OCI-LY1 (cell line): ENCODE data around the gene TCF19.

Experiments used
- H2AFZ ChIP-seq: fragments of 200-600 bp; sonication (generic), shearing (Covaris generic); 2 replicates; pipeline ENCODE4 v1.6.0; 2014; ENCODE audit warnings: antibody characterized with exemption, mild to moderate bottlenecking, low read length
- H3F3A ChIP-seq: fragments of 200-600 bp; sonication (generic), shearing (Covaris generic); 2 replicates; pipeline ENCODE4 v1.6.0; 2014; ENCODE audit warnings: mild to moderate bottlenecking, antibody characterized with exemption, low read length, moderate library complexity; ENCODE audit not compliant: insufficient read depth
- H3K27ac ChIP-seq: fragments of 200-600 bp; sonication (generic); 2 replicates; pipeline ENCODE4 v1.5.1; 2014; ENCODE audit warnings: low read length, mixed run types, mild to moderate bottlenecking, low read depth; ENCODE audit not compliant: poor library complexity, severe bottlenecking
- H3K27me3 ChIP-seq: fragments of 200-600 bp; sonication (generic); 2 replicates; pipeline ENCODE4 v1.6.0; 2014; ENCODE audit warnings: antibody characterized with exemption, mild to moderate bottlenecking, low read length, moderate library complexity; ENCODE audit not compliant: insufficient read depth
- H3K36me3 ChIP-seq: fragments of 200-600 bp; sonication (generic); 2 replicates; pipeline ENCODE4 v1.6.1; 2014; ENCODE audit warnings: mild to moderate bottlenecking, antibody characterized with exemption, low read length, moderate library complexity, mixed read lengths; ENCODE audit not compliant: insufficient read depth
- H3K4me1 ChIP-seq: fragments of 200-600 bp; sonication (generic); 2 replicates; pipeline ENCODE4 v1.5.1; 2014; ENCODE audit warnings: mild to moderate bottlenecking, low read length, moderate library complexity; ENCODE audit not compliant: insufficient read depth, severe bottlenecking
- H3K4me2 ChIP-seq: fragments of 200-600 bp; sonication (generic), shearing (Covaris generic); 2 replicates; pipeline ENCODE4 v1.6.1; 2014; ENCODE audit warnings: low read length
- H3K4me3 ChIP-seq: fragments of 200-600 bp; sonication (generic); 2 replicates; pipeline ENCODE4 v1.5.1; 2014; ENCODE audit warnings: low read length, low read depth, mild to moderate bottlenecking, mixed read lengths; ENCODE audit not compliant: poor library complexity, severe bottlenecking
- H3K79me2 ChIP-seq: fragments of 200-600 bp; shearing (Covaris generic); 2 replicates; pipeline ENCODE4 v1.6.1; 2016; ENCODE audit warnings: mixed run types, low read length, mixed read lengths; ENCODE audit not compliant: insufficient read depth
- H3K9ac ChIP-seq: fragments of 200-600 bp; sonication (generic), shearing (Covaris generic); 2 replicates; pipeline ENCODE4 v1.6.1; 2014; ENCODE audit warnings: mild to moderate bottlenecking, low read length, mixed read lengths
- H3K9me2 ChIP-seq: fragments of 200-600 bp; sonication (generic), shearing (Covaris generic); 2 replicates; pipeline ENCODE4 v1.6.1; 2014; ENCODE audit warnings: low read depth, mild to moderate bottlenecking, low read length, mixed read lengths
- H3K9me3 ChIP-seq: fragments of 200-600 bp; shearing (Covaris generic); 2 replicates; pipeline ENCODE4 v1.6.1; 2014; ENCODE audit warnings: low read length, mixed read lengths
- H4K20me1 ChIP-seq: fragments of 200-600 bp; sonication (generic), shearing (Covaris generic); 2 replicates; pipeline ENCODE4 v1.6.0; 2016; ENCODE audit warnings: mild to moderate bottlenecking, low read length; ENCODE audit not compliant: insufficient read depth
- EZH2 ChIP-seq: fragments of 200-600 bp; sonication (generic), shearing (Covaris generic); IDR thresholded peaks from 2 replicates; pipeline ENCODE4 v1.8.0; 2017; ENCODE audit warnings: borderline replicate concordance, mixed run types, mild to moderate bottlenecking, antibody characterized with exemption, low read length, moderate library complexity, mixed read lengths
- TF ChIP-seq, protein P1 (sequence below): fragments of 200-600 bp; sonication (generic), shearing (Covaris generic); IDR thresholded peaks from 2 replicates; pipeline ENCODE4 v1.5.1; 2017; ENCODE audit warnings: mild to moderate bottlenecking, antibody characterized with exemption, low read length, moderate library complexity, mixed read lengths

Gene TCF19

DNA sequence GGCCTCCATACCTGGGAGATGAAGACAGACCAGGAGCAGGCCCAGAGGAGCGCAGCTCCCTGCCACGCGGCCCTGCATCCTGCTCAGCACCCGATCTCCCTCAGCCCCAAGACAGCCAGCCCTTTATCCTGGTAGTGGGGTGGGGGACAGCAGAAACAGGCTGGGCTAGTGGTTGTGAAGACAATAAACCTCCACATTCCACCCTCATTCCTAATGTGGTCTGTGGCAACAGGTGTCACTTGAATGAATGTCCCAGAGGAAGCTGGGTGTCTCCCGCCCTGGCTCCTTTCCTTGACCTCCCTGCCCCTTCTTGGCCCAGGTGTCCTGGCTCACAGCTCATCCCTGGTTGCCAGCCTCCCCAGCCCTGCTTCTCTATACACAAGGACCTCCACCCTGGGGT lies 45.9 kb upstream of the TCF19 start, which contains the start of gene C6orf15:
Gene C6orf15, minus strand, starts transcription at position 98 of the 400 bp plus-strand sequence. Its CDS starts 20 bp downstream, at position 78.
- Histone ChIP-seq H3K79me2 (no peaks in the 10 kb centered on the region), H3K27ac (no peak within 1 kb of the TSS), H3K4me2 (no peak within 1 kb of the TSS), H3F3A (no peaks in the 10 kb centered on the region), H4K20me1 (no peaks in the 10 kb centered on the region), H3K4me1 (no peaks in the 10 kb centered on the region), H3K27me3 (peaks cover 5% of the 10 kb centered on the region; the same call in 1 of the 2 replicates), H3K4me3 (no peak within 1 kb of the TSS), H3K36me3 (no peaks in the 10 kb centered on the region), H2AFZ (no peak within 1 kb of the TSS), H3K9me2 (no peaks in the 10 kb centered on the region), H3K9me3 (no peaks in the 10 kb centered on the region), H3K9ac (no peak within 1 kb of the TSS)
- no peak for TF ChIP-seq EZH2
- TF ChIP-seq, protein P1, sequence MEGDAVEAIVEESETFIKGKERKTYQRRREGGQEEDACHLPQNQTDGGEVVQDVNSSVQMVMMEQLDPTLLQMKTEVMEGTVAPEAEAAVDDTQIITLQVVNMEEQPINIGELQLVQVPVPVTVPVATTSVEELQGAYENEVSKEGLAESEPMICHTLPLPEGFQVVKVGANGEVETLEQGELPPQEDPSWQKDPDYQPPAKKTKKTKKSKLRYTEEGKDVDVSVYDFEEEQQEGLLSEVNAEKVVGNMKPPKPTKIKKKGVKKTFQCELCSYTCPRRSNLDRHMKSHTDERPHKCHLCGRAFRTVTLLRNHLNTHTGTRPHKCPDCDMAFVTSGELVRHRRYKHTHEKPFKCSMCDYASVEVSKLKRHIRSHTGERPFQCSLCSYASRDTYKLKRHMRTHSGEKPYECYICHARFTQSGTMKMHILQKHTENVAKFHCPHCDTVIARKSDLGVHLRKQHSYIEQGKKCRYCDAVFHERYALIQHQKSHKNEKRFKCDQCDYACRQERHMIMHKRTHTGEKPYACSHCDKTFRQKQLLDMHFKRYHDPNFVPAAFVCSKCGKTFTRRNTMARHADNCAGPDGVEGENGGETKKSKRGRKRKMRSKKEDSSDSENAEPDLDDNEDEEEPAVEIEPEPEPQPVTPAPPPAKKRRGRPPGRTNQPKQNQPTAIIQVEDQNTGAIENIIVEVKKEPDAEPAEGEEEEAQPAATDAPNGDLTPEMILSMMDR, result no peak

DNA sequence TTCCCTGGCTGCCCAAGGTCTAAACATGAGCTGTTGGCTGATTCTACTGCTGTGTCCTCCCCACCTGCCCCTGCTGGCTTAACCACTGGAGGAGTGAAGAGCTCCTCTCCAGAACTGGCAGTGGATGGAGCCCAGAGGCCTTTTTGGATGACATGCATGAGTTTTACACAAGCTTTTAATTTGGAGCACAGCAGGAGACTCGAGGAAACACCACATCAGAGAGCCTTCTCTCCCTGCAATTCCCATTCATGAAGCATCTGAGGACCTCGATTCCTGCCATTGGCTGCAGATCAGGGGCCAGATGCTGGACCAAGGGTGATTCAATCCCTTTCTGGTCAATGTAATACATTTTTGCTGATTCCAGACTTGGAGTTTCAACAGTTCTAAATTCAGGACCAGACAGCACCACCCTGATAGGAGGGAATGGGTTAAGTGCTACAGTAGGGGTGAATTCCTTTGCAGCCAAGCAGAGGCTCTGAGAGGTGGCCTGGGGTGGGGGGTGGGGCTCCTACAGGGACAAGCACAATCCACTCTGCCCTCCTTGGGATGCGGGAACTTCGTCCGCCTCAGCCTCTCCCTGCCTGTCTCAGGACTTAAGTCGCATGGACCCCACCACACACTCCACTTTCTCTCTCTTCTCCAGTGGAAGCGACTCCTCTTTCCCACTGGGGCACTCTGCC lies 44.4 kb upstream of the TCF19 start:
- Histone ChIP-seq H3K27ac (no peak overlapping the region), H3K4me3 (no peak overlapping the region)

DNA sequence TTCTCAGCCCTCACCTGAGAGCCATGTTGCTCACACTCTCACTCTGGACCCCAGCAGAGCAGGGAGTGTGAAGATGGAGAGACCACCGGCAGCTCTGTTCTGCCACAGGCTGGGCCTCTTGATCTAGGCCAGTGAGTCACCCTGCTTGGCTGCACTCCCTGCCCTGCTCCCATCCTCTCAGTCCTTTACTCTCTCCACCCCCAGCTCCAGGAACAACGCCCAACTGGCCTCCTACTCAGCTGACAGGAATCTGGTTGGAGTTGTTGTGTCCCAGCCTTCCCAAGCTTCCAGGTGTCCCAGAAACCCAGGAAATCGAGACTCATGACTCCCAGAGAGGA lies 43.9 kb upstream of the TCF19 start, which contains the start of gene PSORS1C1:
Gene PSORS1C1, plus strand, starts transcription at position 260 of the 338 bp plus-strand sequence. CDS start 14,833 bp downstream, outside the sequence.
- Histone ChIP-seq H3K79me2 (no peaks in the 10 kb centered on the region), H3K9me3 (no peaks in the 10 kb centered on the region), H3K27me3 (peaks cover 5% of the 10 kb centered on the region; the same call in 1 of the 2 replicates), H3K4me2 (no peak within 1 kb of the TSS), H3K4me1 (no peaks in the 10 kb centered on the region), H4K20me1 (no peaks in the 10 kb centered on the region), H3K36me3 (no peaks in the 10 kb centered on the region), H3F3A (no peaks in the 10 kb centered on the region), H3K27ac (no peak within 1 kb of the TSS), H3K4me3 (no peak within 1 kb of the TSS), H3K9ac (no peak within 1 kb of the TSS), H3K9me2 (no peaks in the 10 kb centered on the region), H2AFZ (no peak within 1 kb of the TSS)
- TF ChIP-seq, protein P1, result no peak
- TF ChIP-seq EZH2, result no peak

More for the DNA sequence above, 44.4 kb upstream of the TCF19 start:
- H3K27me3 ChIP-seq, result peaks cover 5% of the 10 kb centered on the region; the same call in 1 of the 2 replicates
- TF ChIP-seq, protein P1, result no peak
- no peak for TF ChIP-seq EZH2
- no peaks in the 10 kb centered on the region for H3K4me1 ChIP-seq
- no peaks in the 10 kb centered on the region for H3K79me2 ChIP-seq
- no peak overlapping the region for H3K4me2 ChIP-seq
- no peaks in the 10 kb centered on the region for H3K36me3 ChIP-seq
- H3K9ac ChIP-seq, result no peak overlapping the region
- no peaks in the 10 kb centered on the region for H3F3A ChIP-seq
- no peak overlapping the region for H2AFZ ChIP-seq
- no peaks in the 10 kb centered on the region for H3K9me2 ChIP-seq
- no peaks in the 10 kb centered on the region for H4K20me1 ChIP-seq
- no peaks in the 10 kb centered on the region for H3K9me3 ChIP-seq
